Chondrocyte (in vitro differentiated cells): Measurements from ENCODE around the gene SND1. TPM values are rescaled to one million over a fixed set of nuclear protein-coding genes. Genes with fewer than 3 reads are reported as not detected.
A peak's percentile ranks its signal among the peaks of the same experiment; 100 is the strongest.

Experiments used
- DNase-seq: peaks from one replicate; pipeline ENCODE4 v3.0.0; 2021; ENCODE audit warnings: mixed read lengths, low spot score
- H3K27ac Mint-ChIP-seq: one replicate; pipeline ENCODE4 v1.8.0; 2021; ENCODE audit warnings: mild to moderate bottlenecking, moderate library complexity, mixed read lengths; ENCODE audit not compliant: unreplicated experiment
- H3K27me3 Mint-ChIP-seq: 2 replicates; pipeline ENCODE4 v1.8.0; 2021; ENCODE audit warnings: low read depth, mixed read lengths
- H3K36me3 Mint-ChIP-seq: 2 replicates; pipeline ENCODE4 v1.8.0; 2021; ENCODE audit warnings: low read depth, mixed read lengths
- H3K4me1 Mint-ChIP-seq: 2 replicates; pipeline ENCODE4 v1.8.0; 2021; ENCODE audit warnings: low read depth, mild to moderate bottlenecking, mixed read lengths
- H3K4me3 Mint-ChIP-seq: one replicate; pipeline ENCODE4 v1.8.0; 2021; ENCODE audit warnings: mild to moderate bottlenecking, moderate library complexity, mixed read lengths; ENCODE audit not compliant: unreplicated experiment
- H3K9me3 Mint-ChIP-seq: 2 replicates; pipeline ENCODE4 v1.8.0; 2021; ENCODE audit warnings: low read depth, mixed read lengths
- total RNA-seq: library from RNA; stranded (reverse); gene quantifications from 3 replicates; pipeline ENCODE4 v1.2.1, GENCODE V29; 2021
- TF ChIP-seq, protein P1 (sequence below): fragments of 200-600 bp; sonication (generic); IDR thresholded peaks from 2 replicates; pipeline ENCODE4 v1.5.0; 2021; ENCODE audit warnings: antibody characterized with exemption, mild to moderate bottlenecking, moderate library complexity

Gene SND1
- total RNA-seq, 1 donor from 2014 or later = 229 TPM

DNA sequence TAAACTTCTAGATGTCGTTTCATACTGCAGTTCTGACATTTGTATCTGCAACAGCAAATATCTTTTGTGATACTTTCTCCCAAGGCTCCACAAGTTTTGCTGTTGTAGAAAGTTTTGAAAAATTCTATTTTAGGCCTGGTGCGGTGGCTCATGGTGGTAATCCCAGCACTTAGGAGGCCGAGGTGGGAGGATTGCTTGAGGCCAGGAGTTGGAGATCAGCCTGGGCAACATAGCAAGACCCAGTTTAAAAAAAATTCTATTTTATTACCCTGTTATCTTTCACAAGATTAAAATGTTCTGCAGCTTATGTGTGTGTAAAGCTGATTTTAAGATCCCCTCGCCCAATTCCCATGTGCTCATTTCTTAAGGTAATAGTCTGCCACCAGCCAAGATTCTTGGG is 1.4 kb downstream of the SND1 start:
- Mint-ChIP-seq H3K27me3 (no peaks in the 10 kb centered on the region), H3K27ac (peak overlapping the region; percentile 59), H3K4me1 (peaks cover 57% of the 10 kb centered on the region), H3K4me3 (peak overlapping the region; percentile 91), H3K9me3 (no peaks in the 10 kb centered on the region), H3K36me3 (peaks cover 3% of the 10 kb centered on the region)
- no peak for DNase-seq
- TF ChIP-seq, protein P1, sequence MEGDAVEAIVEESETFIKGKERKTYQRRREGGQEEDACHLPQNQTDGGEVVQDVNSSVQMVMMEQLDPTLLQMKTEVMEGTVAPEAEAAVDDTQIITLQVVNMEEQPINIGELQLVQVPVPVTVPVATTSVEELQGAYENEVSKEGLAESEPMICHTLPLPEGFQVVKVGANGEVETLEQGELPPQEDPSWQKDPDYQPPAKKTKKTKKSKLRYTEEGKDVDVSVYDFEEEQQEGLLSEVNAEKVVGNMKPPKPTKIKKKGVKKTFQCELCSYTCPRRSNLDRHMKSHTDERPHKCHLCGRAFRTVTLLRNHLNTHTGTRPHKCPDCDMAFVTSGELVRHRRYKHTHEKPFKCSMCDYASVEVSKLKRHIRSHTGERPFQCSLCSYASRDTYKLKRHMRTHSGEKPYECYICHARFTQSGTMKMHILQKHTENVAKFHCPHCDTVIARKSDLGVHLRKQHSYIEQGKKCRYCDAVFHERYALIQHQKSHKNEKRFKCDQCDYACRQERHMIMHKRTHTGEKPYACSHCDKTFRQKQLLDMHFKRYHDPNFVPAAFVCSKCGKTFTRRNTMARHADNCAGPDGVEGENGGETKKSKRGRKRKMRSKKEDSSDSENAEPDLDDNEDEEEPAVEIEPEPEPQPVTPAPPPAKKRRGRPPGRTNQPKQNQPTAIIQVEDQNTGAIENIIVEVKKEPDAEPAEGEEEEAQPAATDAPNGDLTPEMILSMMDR = no peak

DNA sequence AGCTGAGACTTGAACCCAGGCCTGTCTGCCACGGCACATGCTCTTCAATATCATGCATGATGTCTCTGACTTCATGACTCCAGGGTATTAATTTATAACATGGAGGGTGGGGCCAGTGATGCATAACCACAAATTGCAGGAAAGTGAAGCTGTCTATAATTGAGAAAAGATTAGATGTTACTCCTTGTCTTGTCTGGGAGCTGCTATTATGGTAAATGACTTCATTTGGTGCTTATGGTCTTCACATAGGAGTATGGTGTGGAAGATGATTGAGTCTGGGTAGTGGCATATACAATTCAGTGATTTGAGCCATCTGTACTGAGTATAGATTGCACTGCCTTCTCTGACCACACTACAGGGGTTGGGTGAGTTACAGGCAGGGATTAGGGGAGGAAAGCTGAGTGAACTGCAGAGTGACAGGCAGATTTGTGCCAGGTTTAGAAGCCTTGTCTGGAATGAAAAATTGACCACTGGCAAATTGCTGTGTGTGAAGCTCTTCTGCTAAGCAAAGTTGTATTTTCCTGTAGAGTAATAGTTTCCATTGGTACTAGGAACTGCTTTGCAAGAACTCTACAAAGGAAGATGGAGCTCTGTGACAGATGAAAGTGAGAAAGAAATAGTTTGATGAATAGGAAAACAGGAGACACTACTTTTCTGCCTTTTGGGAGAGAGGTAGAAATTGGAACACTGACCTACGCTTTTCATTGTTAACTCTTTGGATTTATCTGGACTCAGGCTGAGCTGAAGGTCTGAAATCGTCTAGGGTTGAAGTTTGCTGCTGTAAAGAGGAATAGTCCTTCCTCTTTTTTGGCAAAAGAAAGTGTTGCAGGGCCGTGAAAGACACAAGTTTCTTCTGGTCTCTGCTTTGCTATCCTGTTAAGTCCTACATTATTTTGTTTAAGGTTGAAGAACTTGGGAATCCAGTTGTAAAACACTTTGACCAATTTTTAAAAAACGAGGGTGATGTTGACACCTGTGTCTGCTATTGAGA is 2.7 kb downstream of the SND1 start:
- no peak for DNase-seq
- H3K27me3 Mint-ChIP-seq = no peaks in the 10 kb centered on the region
- peaks cover 69% of the 10 kb centered on the region for H3K4me1 Mint-ChIP-seq
- peak overlapping the region; percentile 68 for H3K27ac Mint-ChIP-seq
- H3K36me3 Mint-ChIP-seq = peaks cover 5% of the 10 kb centered on the region
- H3K9me3 Mint-ChIP-seq = no peaks in the 10 kb centered on the region
- peak overlapping the region; percentile 91 for H3K4me3 Mint-ChIP-seq
- TF ChIP-seq, protein P1 = peak; percentile 19

DNA sequence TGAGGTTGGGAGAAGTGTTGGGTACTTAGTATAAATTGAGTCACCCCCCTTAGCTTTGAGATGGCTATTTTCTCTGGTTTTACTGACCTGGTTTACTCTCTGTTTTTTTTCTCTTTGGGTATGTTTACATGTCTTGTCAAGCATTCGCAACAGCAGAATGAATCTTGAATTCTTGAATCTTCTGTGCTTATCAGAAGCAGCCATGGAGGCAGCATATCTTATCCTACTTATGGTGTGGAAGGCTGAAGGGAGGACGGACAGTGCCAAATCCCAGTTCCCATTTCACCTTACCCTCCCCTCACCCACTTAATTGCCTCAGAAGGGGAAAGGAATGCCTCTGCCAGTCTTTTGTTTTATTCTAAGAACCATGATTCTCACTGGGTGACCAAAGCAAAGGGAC is 3.7 kb downstream of the SND1 start:
- Mint-ChIP-seq H3K27ac (peak overlapping the region; percentile 23), H3K9me3 (no peaks in the 10 kb centered on the region), H3K4me3 (no peak overlapping the region), H3K4me1 (peaks cover 75% of the 10 kb centered on the region), H3K36me3 (peaks cover 7% of the 10 kb centered on the region), H3K27me3 (no peaks in the 10 kb centered on the region)
- DNase-seq = no peak
- TF ChIP-seq, protein P1 = no peak

DNA sequence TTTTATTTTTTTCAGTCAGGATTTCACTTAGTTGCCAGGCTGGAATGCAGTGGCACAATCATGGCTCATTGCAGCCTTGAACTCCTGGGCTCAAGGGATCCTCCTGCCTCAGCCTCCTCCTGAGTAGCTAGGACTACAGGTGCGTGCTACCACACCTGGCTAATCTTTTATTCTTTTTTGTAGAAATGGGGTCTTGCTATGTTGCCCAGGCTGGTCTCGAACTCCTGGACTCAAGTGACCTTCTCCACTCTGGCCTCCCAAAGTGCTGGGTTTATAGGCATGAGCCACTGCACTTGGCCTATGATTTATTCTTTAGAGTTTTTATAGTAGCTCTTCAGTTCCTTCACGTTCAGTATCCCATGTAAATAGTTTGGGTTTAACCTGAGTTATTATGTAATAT is 5.5 kb downstream of the SND1 start:
- Mint-ChIP-seq H3K36me3 (peaks cover 11% of the 10 kb centered on the region), H3K27ac (no peak overlapping the region), H3K27me3 (no peaks in the 10 kb centered on the region), H3K9me3 (no peaks in the 10 kb centered on the region), H3K4me3 (no peak overlapping the region), H3K4me1 (peaks cover 76% of the 10 kb centered on the region)
- TF ChIP-seq, protein P1 = no peak
- DNase-seq = no peak

- H3K4me3 Mint-ChIP-seq = no peak overlapping the region
- peak overlapping the region; percentile 74 for H3K27ac Mint-ChIP-seq
- peaks cover 11% of the 10 kb centered on the region for H3K36me3 Mint-ChIP-seq
- no peak for DNase-seq
- TF ChIP-seq, protein P1 = no peak
- H3K27me3 Mint-ChIP-seq = no peaks in the 10 kb centered on the region
- H3K4me1 Mint-ChIP-seq = peaks cover 67% of the 10 kb centered on the region
- H3K9me3 Mint-ChIP-seq = no peaks in the 10 kb centered on the region
Measured at GRCh38 chr7:127658970-127659630, 7.1 kb downstream of the SND1 start.
